ENCODE measurements around the gene B4GAT1.
"Not testable (repeated sequence)": the region's sequence is repeated elsewhere in the genome, so short reads cannot be mapped to it uniquely, and the experiment has no call there.

DNA sequence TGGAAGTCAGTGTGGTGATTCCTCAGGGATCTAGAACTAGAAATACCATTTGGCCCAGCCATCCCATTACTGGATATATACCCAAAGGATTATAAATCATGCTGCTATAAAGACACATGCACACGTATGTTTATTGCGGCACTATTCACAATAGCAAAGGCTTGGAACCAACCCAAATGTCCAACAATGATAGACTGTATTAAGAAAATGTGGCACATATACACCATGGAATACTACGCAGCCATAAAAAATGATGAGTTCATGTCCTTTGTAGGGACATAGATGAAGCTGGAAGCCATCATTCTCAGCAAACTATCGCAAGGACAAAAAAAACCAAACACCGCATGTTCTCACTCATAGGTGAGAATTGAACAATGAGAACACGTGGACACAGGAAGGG is 26.7 kb downstream of the B4GAT1 start:
- TF ChIP-seq, protein P1, sequence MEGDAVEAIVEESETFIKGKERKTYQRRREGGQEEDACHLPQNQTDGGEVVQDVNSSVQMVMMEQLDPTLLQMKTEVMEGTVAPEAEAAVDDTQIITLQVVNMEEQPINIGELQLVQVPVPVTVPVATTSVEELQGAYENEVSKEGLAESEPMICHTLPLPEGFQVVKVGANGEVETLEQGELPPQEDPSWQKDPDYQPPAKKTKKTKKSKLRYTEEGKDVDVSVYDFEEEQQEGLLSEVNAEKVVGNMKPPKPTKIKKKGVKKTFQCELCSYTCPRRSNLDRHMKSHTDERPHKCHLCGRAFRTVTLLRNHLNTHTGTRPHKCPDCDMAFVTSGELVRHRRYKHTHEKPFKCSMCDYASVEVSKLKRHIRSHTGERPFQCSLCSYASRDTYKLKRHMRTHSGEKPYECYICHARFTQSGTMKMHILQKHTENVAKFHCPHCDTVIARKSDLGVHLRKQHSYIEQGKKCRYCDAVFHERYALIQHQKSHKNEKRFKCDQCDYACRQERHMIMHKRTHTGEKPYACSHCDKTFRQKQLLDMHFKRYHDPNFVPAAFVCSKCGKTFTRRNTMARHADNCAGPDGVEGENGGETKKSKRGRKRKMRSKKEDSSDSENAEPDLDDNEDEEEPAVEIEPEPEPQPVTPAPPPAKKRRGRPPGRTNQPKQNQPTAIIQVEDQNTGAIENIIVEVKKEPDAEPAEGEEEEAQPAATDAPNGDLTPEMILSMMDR (IDR thresholded peaks at IDR 0.05) = not testable (repeated sequence)
- TF ChIP-seq POLR2A (IDR thresholded peaks at IDR 0.05) = not testable (repeated sequence)
